ENCODE measurements around the gene TFR2.

TFR2 gene

DNA sequence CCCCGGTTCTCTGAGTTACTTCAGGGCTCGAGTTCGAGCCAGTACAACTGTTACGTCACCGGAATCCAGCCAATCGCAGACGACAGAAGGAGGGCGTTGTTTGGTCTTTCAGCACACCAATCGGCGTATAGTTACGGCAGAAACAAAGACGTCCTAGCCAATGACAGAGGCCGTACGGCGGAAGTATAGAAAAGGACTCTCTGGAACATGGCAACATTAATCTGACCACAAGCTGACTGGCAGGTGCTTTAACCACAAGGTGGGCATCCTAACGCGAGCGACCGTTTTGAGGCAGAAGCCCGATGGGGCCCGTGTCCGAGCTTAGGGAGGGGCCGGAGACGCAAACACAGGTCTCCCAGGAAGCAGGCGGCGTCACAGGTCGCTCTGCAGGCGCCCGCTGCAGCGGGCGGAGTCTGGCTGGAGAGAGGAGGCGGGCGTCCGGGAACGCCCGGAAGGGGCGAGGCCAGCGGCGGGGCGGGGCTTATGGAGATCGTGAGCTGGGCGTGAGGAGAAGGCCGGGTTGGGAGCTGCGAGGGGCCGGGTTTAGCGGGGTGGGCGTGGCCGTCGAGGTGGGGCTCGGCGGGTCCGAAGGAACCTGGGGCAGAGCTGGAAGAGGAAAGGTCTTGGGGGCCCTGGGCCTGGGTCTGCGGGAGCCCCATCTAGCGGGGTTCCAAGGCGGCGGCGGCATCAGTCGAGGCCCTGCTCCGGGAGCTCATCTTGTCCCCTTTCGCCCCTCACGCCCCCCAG, 29.2 kb downstream of the TFR2 start, which contains the start of gene MOSPD3:
Gene MOSPD3 (plus strand): TSS at position 558 of the 747 bp plus-strand sequence. CDS start 252 bp downstream, outside the sequence.
- DNase-seq: peak; percentile 99

DNA sequence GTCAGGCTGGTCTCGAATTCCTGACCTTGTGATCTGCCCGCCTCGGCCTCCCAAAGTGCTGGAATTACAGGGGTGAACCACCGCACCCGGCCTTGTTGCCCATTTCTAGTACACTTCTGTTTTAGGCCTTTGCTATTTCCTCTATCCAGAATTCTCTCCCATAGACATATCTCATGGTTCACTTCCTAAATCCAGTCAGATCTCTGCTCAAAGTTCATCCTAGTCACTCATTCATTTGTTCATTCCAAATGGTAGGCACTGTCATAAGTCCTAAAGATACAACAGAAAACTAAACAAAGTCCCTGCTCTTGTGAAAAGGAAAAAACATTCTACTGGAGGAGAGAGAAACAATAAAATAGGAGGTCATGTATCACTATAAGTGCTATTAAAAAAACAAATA, 31.4 kb downstream of the TFR2 start:
- no peak for DNase-seq

- no peak for DNase-seq
Measured at GRCh38 chr7:100607111-100607510, 34.2 kb downstream of the TFR2 start.

GRCh38 chr7:100606313-100606712, 35.0 kb downstream of the TFR2 start:
- DNase-seq: no peak

DNA sequence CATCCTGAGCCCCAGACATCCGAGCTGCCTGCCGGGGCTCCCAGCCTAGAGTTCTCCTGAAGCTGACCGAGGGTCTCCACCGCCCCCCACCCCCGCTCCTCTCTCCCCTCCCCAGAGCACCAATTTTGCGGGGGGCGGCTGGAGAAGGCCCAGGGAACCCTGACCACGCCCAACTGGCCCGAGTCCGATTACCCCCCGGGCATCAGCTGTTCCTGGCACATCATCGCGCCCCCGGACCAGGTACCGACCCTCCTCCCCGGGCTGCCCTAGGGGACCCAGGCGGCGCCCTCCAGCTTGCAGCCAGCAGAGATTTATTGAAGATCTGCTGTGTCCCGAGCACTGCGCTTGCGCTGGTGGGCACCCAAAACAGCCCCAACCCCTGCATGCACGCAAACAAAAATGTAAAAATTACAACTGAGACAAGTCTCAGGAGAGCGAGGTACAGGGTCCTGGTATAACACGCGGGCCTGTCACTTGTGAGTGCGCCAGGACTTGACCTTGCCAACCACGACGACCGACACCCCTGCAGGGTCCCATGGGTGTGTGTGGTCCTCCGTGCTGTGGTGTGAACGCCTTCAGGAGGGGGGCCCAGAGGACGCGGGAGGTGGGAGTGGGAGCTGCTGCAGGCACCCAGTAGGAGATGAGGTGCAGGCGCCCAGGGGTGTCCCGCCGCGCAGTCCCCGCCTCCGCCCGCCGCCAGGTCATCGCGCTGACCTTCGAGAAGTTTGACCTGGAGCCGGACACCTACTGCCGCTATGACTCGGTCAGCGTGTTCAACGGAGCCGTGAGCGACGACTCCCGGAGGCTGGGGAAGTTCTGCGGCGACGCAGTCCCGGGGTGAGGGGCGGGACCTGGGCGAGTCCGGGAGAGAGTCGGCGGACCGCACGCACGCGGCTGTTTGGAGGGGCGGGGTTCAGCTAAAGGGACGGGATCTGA, 36.1 kb downstream of the TFR2 start:
- DNase-seq: no peak

- DNase-seq: peak; percentile 65
Measured at GRCh38 chr7:100604028-100604975, 37.0 kb downstream of the TFR2 start.

DNA sequence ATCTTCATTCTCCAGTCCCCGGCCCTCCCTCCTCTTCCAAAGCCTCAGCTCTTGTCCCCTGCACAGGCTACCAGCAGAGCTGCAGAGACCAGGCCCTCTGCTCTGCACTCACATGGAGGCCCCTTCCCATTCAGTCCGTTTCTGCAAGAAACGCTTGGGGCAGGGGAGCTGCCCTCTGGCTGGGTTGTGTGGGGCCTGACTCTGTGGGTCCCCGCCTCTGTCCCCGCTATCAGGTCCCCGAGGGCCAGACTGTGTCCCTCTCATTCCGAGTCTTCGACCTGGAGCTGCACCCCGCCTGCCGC, 37.7 kb downstream of the TFR2 start:
- DNase-seq: no peak

GRCh38 chr7:100602889-100603725, 38.2 kb downstream of the TFR2 start:
- DNase-seq: no peak

DNA sequence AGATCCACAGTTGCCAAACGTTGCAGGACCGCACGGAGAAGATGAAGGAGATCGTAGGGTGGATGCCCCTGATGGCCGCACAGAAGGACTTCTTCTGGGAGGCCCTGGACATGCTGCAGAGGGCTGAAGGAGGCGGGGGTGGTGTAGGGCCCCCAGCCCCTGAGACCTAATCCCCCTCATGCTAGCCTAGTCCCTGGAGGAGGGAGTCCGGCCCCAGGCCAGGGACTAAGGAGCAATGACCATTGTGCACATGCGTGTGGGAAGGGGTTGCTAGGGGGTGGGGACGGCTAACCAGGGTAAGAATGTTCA, 40.7 kb downstream of the TFR2 start:
- DNase-seq: no peak

GRCh38 chr7:100599911-100600729, 41.2 kb downstream of the TFR2 start:
- no peak for DNase-seq

- no peak for DNase-seq
Measured at GRCh38 chr7:100598425-100598824, 42.9 kb downstream of the TFR2 start.

GRCh38 chr7:100595188-100595587, 46.2 kb downstream of the TFR2 start:
- DNase-seq: no peak

- DNase-seq: no peak
Measured at GRCh38 chr7:100591596-100591995, 49.8 kb downstream of the TFR2 start.

DNA sequence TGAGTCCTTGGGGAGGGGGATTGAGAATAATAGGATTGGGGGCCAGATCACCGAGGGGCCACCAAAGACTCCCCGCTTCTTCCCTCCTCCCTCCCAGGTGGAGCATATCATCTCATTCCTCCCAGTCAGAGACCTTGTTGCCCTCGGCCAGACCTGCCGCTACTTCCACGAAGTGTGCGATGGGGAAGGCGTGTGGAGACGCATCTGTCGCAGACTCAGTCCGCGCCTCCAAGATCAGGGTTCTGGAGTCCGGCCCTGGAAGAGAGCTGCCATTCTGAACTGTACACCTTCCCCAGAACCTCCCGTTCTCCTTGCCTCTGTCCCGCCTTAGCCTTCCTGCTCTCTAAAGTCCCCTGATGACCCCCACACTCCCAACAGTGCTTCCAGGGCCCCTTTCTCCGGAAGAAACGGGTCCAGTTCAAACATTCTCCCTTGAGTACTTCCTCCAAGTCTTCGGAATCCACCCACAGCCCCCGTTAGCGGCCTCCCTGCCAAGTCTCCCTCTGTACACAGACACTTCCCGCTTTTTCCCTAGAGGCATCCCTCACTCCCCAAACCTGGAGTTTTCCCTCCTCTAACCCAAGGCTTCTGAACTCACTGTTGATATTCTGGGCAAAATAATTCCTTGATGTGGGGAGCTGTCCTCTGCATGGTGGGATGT, 51.1 kb downstream of the TFR2 start:
- DNase-seq: no peak

DNA sequence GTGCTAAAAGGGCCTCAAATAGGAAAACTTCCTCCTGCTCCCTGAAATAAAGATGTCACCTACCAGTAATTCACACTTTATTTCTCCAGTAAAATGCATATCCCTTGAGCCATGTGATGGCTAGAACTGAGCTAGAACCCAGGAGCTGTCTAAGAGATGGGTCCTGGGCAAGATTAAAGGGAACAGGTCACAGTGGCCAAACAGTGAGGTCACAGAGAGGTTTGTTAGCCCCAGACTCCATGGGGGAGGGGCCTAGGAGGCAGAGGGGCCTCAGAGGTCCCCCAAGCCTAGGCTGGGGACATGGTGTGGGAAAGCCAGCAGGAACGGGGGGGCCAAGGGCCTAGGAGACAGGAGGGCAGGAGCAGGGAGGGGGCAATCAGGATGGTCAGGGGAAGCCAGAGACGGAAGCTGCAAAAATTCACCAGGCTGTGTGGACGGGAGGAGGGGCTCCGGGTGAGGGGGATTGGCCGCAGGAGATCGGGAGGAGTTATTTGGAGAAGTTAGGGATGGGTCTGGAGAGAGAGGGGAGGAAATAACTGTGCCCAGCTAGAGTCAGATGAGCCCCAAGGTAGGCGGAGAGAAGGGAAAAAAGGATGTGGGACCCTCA, 51.9 kb downstream of the TFR2 start:
- no peak for DNase-seq

- DNase-seq: no peak
Measured at GRCh38 chr7:100588438-100588837, 52.9 kb downstream of the TFR2 start.

- peak; percentile 100 for DNase-seq
Measured at GRCh38 chr7:100586266-100587025, 54.9 kb downstream of the TFR2 start, which contains the start of gene FBXO24. TSS of gene FBXO24 (plus strand) at chr7:100586328. CDS start at chr7:100586626, 298 bp downstream.

DNA sequence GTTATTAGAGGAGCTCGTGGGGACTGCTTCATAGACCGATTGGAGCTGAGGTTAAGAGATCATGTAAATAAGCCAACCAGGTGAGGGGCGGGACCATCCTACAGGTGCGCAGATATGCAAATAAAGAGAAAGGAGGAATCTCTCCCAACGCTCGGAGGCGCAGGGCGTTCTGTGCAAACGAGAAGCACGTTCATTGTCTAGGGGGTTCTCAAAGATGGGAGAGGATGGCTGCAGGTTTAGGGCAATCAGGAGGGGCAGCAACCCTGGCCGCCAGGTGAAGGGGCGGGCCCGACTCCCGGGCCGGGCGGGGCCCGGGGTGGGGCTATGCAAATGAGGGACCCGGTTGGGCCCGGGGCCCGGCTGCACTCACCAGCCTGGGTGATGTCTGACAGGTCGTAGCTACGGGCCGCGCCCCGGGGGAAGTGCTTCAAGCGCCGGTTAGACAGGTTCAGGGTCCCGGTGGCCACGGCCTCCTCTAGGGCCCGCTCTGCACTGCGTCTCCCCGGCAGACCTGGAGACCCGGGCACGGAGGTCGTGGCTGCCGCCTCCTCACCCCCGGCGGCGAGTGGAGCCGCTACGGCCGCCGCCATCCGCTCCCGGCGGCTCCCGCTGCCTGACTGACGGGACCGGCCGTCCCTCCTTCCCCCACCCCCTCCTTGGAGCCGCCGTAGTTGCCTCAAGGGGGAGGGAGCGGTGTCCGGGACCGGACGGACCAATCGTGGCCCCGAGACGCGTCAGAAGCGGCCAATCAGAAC, 55.7 kb downstream of the TFR2 start, which contains the start of gene LRCH4:
Gene LRCH4 (minus strand): TSS at position 619 of the 755 bp plus-strand sequence. CDS start 29 bp downstream, at position 590.
- DNase-seq: peak; percentile 49
